ENCODE measurements around the gene RAP1A.

DNA sequence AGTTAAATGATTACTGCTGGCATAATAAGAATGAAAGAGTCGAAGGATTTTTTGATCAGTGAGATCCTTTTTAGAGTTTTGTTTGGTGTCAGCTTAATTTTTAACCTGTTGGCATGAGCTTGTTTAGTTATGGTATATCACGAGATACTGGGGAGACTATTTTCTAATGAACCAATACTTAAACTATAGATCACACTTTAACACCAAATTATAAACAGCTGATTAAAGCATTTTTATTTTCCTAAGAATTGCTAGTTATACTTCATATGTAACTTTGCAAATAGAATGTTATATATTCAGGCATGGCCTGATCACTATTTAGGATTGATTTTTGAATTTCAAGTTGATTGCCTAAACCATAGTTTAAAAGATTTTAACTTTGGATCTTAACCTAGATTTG is 142.1 kb downstream of the RAP1A start:
- no peak for TF ChIP-seq YY1 (IDR thresholded peaks at IDR 0.05; ENCODE audit: low read depth)
- TF ChIP-seq, protein P1, sequence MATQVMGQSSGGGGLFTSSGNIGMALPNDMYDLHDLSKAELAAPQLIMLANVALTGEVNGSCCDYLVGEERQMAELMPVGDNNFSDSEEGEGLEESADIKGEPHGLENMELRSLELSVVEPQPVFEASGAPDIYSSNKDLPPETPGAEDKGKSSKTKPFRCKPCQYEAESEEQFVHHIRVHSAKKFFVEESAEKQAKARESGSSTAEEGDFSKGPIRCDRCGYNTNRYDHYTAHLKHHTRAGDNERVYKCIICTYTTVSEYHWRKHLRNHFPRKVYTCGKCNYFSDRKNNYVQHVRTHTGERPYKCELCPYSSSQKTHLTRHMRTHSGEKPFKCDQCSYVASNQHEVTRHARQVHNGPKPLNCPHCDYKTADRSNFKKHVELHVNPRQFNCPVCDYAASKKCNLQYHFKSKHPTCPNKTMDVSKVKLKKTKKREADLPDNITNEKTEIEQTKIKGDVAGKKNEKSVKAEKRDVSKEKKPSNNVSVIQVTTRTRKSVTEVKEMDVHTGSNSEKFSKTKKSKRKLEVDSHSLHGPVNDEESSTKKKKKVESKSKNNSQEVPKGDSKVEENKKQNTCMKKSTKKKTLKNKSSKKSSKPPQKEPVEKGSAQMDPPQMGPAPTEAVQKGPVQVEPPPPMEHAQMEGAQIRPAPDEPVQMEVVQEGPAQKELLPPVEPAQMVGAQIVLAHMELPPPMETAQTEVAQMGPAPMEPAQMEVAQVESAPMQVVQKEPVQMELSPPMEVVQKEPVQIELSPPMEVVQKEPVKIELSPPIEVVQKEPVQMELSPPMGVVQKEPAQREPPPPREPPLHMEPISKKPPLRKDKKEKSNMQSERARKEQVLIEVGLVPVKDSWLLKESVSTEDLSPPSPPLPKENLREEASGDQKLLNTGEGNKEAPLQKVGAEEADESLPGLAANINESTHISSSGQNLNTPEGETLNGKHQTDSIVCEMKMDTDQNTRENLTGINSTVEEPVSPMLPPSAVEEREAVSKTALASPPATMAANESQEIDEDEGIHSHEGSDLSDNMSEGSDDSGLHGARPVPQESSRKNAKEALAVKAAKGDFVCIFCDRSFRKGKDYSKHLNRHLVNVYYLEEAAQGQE (IDR thresholded peaks at IDR 0.05; ENCODE audit: low read depth), result no peak
- TF ChIP-seq FOXM1 (IDR thresholded peaks at IDR 0.05; ENCODE audit: borderline replicate concordance, low read depth), result no peak
- TF ChIP-seq ZBTB7A (IDR thresholded peaks at IDR 0.05; ENCODE audit: low read depth), result no peak
- TF ChIP-seq RAD21 (IDR thresholded peaks at IDR 0.05; ENCODE audit: low read depth), result no peak
- no peak for TF ChIP-seq CREB1 (IDR thresholded peaks at IDR 0.05; ENCODE audit: low read depth)
- TF ChIP-seq, protein P2, sequence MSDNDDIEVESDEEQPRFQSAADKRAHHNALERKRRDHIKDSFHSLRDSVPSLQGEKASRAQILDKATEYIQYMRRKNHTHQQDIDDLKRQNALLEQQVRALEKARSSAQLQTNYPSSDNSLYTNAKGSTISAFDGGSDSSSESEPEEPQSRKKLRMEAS (IDR thresholded peaks at IDR 0.05), result no peak
- no peak for TF ChIP-seq EP300 (IDR thresholded peaks at IDR 0.05; ENCODE audit: borderline replicate concordance)
- TF ChIP-seq TCF12 (IDR thresholded peaks at IDR 0.05; ENCODE audit: low read depth), result no peak
- TF ChIP-seq TAF1 (IDR thresholded peaks at IDR 0.05; ENCODE audit: low read depth), result no peak
- TF ChIP-seq EGR1 (IDR thresholded peaks at IDR 0.05), result no peak
- TF ChIP-seq CEBPB (IDR thresholded peaks at IDR 0.05), result no peak
- TF ChIP-seq, protein P3, sequence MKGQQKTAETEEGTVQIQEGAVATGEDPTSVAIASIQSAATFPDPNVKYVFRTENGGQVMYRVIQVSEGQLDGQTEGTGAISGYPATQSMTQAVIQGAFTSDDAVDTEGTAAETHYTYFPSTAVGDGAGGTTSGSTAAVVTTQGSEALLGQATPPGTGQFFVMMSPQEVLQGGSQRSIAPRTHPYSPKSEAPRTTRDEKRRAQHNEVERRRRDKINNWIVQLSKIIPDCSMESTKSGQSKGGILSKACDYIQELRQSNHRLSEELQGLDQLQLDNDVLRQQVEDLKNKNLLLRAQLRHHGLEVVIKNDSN (IDR thresholded peaks at IDR 0.05), result no peak
- no peak for TF ChIP-seq TEAD4 (IDR thresholded peaks at IDR 0.05)
